Right lobe of liver (tissue), 6 donors: ENCODE data around the gene GABRB2. TPM values are rescaled to one million over a fixed set of nuclear protein-coding genes. Genes with fewer than 3 reads are reported as not detected.

Source experiments
- ATAC-seq, 4 donors: fragments of 200-7000 bp; cut with Tn5 transposase; one replicate each; pipeline ENCODE4 v1.9.1; 2020; ENCODE audit warnings: mild to moderate bottlenecking in 4 of 4, moderate library complexity in 4 of 4
- DNase-seq, 3 donors: peaks; one replicate each; pipeline ENCODE4 v3.0.0-alpha.2; 2020
- H3K27ac ChIP-seq, 3 donors: fragments of 200-600 bp; one replicate each; pipeline ENCODE4 v1.8.0; 2022
- H3K27me3 ChIP-seq, 2 donors: fragments of 200-600 bp; one replicate each; pipeline ENCODE4 v1.8.0; 2022
- H3K36me3 ChIP-seq, 4 donors: fragments of 200-600 bp; sonication (generic) in 1 of 4; one replicate each; pipeline versions ENCODE4 v1.5.1 to v1.8.0; 2017 to 2022; ENCODE audit warnings: control low read depth in 1 of 4
- H3K4me1 ChIP-seq, 4 donors: fragments of 200-600 bp; sonication (generic) in 1 of 4; one replicate each; pipeline versions ENCODE4 v1.5.1 to v1.8.0; 2017 to 2022; ENCODE audit warnings: control low read depth in 1 of 4
- H3K4me3 ChIP-seq, 3 donors: fragments of 200-600 bp; one replicate each; pipeline ENCODE4 v1.8.0; 2022
- H3K9me3 ChIP-seq, 4 donors: fragments of 200-600 bp; sonication (generic) in 1 of 4; one replicate each; pipeline versions ENCODE4 v1.5.1 to v1.8.0; 2017 to 2022; ENCODE audit warnings: control low read depth in 1 of 4
- POLR2A ChIP-seq: fragments of 450-650 bp; IDR thresholded peaks from one replicate; pipeline ENCODE4 v1.6.1; 2017; ENCODE audit warnings: antibody characterized with exemption, mild to moderate bottlenecking
- WGBS: methylation state at CpG from one replicate; pipeline ENCODE4 v1.1.6; 2018; ENCODE audit warnings: low coverage, low lambda C conversion rate; ENCODE audit not compliant: insufficient coverage; ENCODE audit errors: missing lambda C conversion rate; 5-methylcytosine and 5-hydroxymethylcytosine counted together
- intact Hi-C, 2 donors: fragments of 100-400 bp; cut with DNase I; formaldehyde crosslinking; loops; one replicate each; pipeline versions ENCODE4 v1.11.2 to v1.14.1; 2022
- total RNA-seq, 6 experiments: library from RNA; depleted of rRNA in 2 of 6; stranded (reverse); fragments of >200 nt in 2 of 6; fragmentation: NEBNext Ultra II Directional in 3 of 6; extraction: Animal tissue kit (Norgen Biotek cat#: 25700) in 3 of 6; gene quantifications; one replicate each; pipeline versions ENCODE4 v1.1.0 to v1.2.4, GENCODE V29; 2016 to 2023
- TF ChIP-seq, protein P1 (sequence below), 4 donors: fragments of 200-600 bp in 3 of 4; fragments of 450-650 bp in 1 of 4; IDR thresholded peaks; one replicate each; pipeline versions ENCODE4 v1.5.1 to v1.8.0; 2016 to 2022; ENCODE audit warnings: antibody characterized with exemption in 4 of 4, mild to moderate bottlenecking in 2 of 4
- donor health status: DM: no; HTN: yes; CAD: no.
- donor health status: DM: no; HTN: no; CAD: no.
- donor health status: DM: no; HTN: no; CAD: no.
- donor health status: DM: no; HTN: yes; CAD: no.
- donor health status: DM: no; HTN: yes; CAD: no.

Gene GABRB2
- total RNA-seq, 6 experiments from 2014 or later, result not detected

DNA sequence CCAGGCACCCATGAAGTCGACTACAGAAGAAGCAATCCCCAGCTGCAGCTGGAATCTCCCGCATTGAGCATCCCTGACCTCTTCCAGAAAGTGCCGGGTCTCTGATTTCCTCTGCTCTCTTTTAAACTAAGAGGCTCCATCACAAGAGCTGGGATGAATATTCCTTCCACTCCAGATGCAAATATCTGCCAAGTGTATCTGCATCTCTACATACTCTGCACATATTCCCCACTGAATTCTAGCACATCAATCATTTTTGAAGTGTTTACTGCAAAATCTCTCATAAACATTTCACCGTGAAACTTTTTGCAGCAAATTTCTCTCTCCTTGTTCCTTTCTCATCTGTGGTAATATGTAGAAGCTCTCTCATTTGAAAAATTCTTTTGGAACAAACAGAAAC is 161.5 kb downstream of the GABRB2 start:
- Histone ChIP-seq H3K9me3 (no peaks in the 10 kb centered on the region), H3K27ac (no peak overlapping the region), H3K36me3 (no peaks in the 10 kb centered on the region), H3K4me3 (no peak overlapping the region), H3K4me1 (no peaks in the 10 kb centered on the region), H3K27me3 (no peaks in the 10 kb centered on the region)
- no peak for TF ChIP-seq POLR2A
- TF ChIP-seq, protein P1, sequence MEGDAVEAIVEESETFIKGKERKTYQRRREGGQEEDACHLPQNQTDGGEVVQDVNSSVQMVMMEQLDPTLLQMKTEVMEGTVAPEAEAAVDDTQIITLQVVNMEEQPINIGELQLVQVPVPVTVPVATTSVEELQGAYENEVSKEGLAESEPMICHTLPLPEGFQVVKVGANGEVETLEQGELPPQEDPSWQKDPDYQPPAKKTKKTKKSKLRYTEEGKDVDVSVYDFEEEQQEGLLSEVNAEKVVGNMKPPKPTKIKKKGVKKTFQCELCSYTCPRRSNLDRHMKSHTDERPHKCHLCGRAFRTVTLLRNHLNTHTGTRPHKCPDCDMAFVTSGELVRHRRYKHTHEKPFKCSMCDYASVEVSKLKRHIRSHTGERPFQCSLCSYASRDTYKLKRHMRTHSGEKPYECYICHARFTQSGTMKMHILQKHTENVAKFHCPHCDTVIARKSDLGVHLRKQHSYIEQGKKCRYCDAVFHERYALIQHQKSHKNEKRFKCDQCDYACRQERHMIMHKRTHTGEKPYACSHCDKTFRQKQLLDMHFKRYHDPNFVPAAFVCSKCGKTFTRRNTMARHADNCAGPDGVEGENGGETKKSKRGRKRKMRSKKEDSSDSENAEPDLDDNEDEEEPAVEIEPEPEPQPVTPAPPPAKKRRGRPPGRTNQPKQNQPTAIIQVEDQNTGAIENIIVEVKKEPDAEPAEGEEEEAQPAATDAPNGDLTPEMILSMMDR (IDR thresholded peaks at IDR 0.05), result no peak
- 68% methylated on average over 3 of the region's 4 CpGs for WGBS
- intact Hi-C loops, result no loop called here
- DNase-seq (no peak), ATAC-seq (no peak)

GRCh38 chr5:161382685-161383084 is 163.8 kb downstream of the GABRB2 start:
- no peak for ATAC-seq
- 47% methylated on average over 5 of the region's 5 CpGs for WGBS

DNA sequence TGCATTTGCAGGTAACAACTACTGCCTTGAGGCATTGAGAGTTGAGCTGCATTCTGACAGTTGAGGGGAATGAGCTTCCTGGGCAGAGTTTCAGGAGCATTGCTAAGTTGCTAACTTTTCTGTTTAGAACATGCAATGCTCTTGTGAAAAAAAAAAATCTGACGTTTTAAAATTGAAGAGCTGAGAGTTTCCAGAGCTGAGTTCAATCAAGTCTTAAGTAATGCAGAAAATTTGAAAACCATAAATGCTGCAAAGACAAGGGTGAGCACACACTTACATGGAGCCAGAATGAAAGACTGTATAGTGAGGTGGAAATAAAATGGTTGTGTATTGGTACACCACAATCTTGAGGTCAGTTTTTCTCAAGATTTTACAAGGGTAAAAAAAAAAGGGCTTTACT is 166.0 kb downstream of the GABRB2 start:
- 13% methylated on average over 1 of the region's 1 CpG for WGBS
- no peaks in the 10 kb centered on the region for H3K36me3 ChIP-seq
- H3K9me3 ChIP-seq, result no peaks in the 10 kb centered on the region
- no peaks in the 10 kb centered on the region for H3K27me3 ChIP-seq
- H3K4me1 ChIP-seq, result no peaks in the 10 kb centered on the region
- DNase-seq, result no peak
- TF ChIP-seq, protein P1 (IDR thresholded peaks at IDR 0.05), result no peak
- no peak for TF ChIP-seq POLR2A
- ATAC-seq, result no peak
- intact Hi-C loops, result no loop called here
- no peak overlapping the region for H3K27ac ChIP-seq
- no peak overlapping the region for H3K4me3 ChIP-seq

More at GRCh38 chr5:161382685-161383084, 163.8 kb downstream of the GABRB2 start:
- no peaks in the 10 kb centered on the region for H3K9me3 ChIP-seq
- H3K4me3 ChIP-seq, result no peak overlapping the region
- intact Hi-C loops, result no loop called here
- no peak for DNase-seq
- no peak overlapping the region for H3K27ac ChIP-seq
- no peak for TF ChIP-seq POLR2A
- TF ChIP-seq, protein P1 (IDR thresholded peaks at IDR 0.05), result no peak
- H3K27me3 ChIP-seq, result no peaks in the 10 kb centered on the region
- H3K4me1 ChIP-seq, result no peaks in the 10 kb centered on the region
- no peaks in the 10 kb centered on the region for H3K36me3 ChIP-seq

DNA sequence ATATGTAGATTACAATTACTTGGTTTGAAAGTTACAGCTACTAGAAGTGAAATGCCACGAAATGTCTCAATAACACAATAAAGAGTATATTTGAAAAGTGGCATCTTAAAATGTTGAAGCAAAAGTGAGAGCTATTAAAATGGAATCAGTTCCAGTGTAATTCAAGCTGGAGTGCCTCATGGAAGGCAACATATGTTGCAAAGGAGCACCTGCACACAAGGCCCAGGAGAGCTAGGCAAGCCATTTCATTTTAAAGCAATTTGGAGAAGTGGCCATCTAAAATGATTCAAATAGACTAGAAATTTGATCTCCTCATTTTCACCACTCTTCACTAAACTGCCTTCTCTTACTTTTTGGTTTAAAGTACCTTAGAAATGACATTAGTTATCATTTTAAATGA is 167.8 kb downstream of the GABRB2 start:
- H3K4me3 ChIP-seq, result no peak overlapping the region
- no peaks in the 10 kb centered on the region for H3K4me1 ChIP-seq
- ATAC-seq, result no peak
- no peaks in the 10 kb centered on the region for H3K9me3 ChIP-seq
- H3K27me3 ChIP-seq, result no peaks in the 10 kb centered on the region
- DNase-seq, result no peak
- H3K27ac ChIP-seq, result no peak overlapping the region
- intact Hi-C loops, result no loop called here
- H3K36me3 ChIP-seq, result no peaks in the 10 kb centered on the region
- TF ChIP-seq, protein P1 (IDR thresholded peaks at IDR 0.05), result no peak
- no peak for TF ChIP-seq POLR2A
- WGBS, result 6% methylated on average over 1 of the region's 1 CpG

GRCh38 chr5:161376034-161376433 is 170.5 kb downstream of the GABRB2 start:
- 71% methylated on average over 1 of the region's 1 CpG for WGBS
- TF ChIP-seq POLR2A, result no peak
- TF ChIP-seq, protein P1 (IDR thresholded peaks at IDR 0.05), result no peak

More at GRCh38 chr5:161376034-161376433, 170.5 kb downstream of the GABRB2 start:
- H3K36me3 ChIP-seq, result no peaks in the 10 kb centered on the region
- H3K27ac ChIP-seq, result no peak overlapping the region
- H3K9me3 ChIP-seq, result no peaks in the 10 kb centered on the region
- H3K4me1 ChIP-seq, result no peaks in the 10 kb centered on the region
- ATAC-seq (no peak), DNase-seq (no peak)
- intact Hi-C loops, result no loop called here
- H3K4me3 ChIP-seq, result no peak overlapping the region
- H3K27me3 ChIP-seq, result no peaks in the 10 kb centered on the region
